Spleen (tissue), 7 donors: Measurements from ENCODE around the gene TUBD1.
"Not testable (repeated sequence)": the region's sequence is repeated elsewhere in the genome, so short reads cannot be mapped to it uniquely, and the experiment has no call there.

Source experiments
- POLR2A ChIP-seq, 3 donors: fragments of 450-650 bp; IDR thresholded peaks; one replicate each; pipeline ENCODE4 v1.5.1; 2017; ENCODE audit warnings: antibody characterized with exemption in 3 of 3, mild to moderate bottlenecking in 1 of 3
- TF ChIP-seq, protein P1 (sequence below), 11 experiments: fragments of 200-600 bp in 7 of 11; fragments of 450-650 bp in 4 of 11; sonication (generic) in 4 of 11; IDR thresholded peaks in 8 of 11; conservative IDR thresholded peaks in 3 of 11; 1 replicate in 7 of 11; 2 replicates in 4 of 11; pipeline versions ENCODE4 v1.4.0 to v1.8.0; 2016 to 2021; ENCODE audit warnings: antibody characterized with exemption in 11 of 11, inconsistent platforms in 4 of 11, mild to moderate bottlenecking in 1 of 11
- donor health status: DM: no; HTN: no; CAD: no; lungs with moderate emphysema.
- donor health status: DM: no; HTN: no; CAD: no.
- donor health status: DM: no; HTN: no; CAD: no.

- TF ChIP-seq, protein P1, sequence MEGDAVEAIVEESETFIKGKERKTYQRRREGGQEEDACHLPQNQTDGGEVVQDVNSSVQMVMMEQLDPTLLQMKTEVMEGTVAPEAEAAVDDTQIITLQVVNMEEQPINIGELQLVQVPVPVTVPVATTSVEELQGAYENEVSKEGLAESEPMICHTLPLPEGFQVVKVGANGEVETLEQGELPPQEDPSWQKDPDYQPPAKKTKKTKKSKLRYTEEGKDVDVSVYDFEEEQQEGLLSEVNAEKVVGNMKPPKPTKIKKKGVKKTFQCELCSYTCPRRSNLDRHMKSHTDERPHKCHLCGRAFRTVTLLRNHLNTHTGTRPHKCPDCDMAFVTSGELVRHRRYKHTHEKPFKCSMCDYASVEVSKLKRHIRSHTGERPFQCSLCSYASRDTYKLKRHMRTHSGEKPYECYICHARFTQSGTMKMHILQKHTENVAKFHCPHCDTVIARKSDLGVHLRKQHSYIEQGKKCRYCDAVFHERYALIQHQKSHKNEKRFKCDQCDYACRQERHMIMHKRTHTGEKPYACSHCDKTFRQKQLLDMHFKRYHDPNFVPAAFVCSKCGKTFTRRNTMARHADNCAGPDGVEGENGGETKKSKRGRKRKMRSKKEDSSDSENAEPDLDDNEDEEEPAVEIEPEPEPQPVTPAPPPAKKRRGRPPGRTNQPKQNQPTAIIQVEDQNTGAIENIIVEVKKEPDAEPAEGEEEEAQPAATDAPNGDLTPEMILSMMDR (IDR thresholded peaks at IDR 0.05 in 8 of 11, conservative IDR thresholded peaks at IDR 0.05 in 3 of 11) = not testable (repeated sequence)
- TF ChIP-seq POLR2A (IDR thresholded peaks at IDR 0.05) = not testable (repeated sequence)
Observed at GRCh38 chr17:59850311-59850710, 42.4 kb downstream of the TUBD1 start.
